Measurements from ENCODE around the gene RBM12.

DNA sequence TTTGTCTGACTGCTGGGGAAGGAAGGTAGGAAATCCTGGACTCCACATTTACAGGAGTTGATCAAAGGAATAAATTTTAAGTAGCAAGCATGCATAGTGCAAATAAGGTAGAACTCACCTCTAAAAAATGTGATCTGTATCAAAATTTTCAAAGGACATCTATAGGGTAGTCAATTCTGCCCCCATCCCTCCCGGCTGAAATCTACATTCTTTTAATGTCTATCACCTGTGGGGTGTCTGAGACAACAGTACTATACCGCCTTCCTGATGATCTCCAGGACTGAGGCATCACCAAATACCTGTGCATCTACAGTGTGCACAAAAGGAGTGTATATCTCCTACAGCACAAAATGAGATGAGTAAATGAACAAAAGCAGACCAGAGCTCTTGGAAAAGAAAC, 19.9 kb downstream of the RBM12 start:
- TF ChIP-seq, protein P1, sequence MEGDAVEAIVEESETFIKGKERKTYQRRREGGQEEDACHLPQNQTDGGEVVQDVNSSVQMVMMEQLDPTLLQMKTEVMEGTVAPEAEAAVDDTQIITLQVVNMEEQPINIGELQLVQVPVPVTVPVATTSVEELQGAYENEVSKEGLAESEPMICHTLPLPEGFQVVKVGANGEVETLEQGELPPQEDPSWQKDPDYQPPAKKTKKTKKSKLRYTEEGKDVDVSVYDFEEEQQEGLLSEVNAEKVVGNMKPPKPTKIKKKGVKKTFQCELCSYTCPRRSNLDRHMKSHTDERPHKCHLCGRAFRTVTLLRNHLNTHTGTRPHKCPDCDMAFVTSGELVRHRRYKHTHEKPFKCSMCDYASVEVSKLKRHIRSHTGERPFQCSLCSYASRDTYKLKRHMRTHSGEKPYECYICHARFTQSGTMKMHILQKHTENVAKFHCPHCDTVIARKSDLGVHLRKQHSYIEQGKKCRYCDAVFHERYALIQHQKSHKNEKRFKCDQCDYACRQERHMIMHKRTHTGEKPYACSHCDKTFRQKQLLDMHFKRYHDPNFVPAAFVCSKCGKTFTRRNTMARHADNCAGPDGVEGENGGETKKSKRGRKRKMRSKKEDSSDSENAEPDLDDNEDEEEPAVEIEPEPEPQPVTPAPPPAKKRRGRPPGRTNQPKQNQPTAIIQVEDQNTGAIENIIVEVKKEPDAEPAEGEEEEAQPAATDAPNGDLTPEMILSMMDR (IDR thresholded peaks at IDR 0.05), result no peak
- no peak for TF ChIP-seq POLR2A (IDR thresholded peaks at IDR 0.05)

Measured in heart left ventricle (tissue), 13 donors.